ENCODE data around the gene EXD3.
"Not testable (repeated sequence)": the region's sequence is repeated elsewhere in the genome, so short reads cannot be mapped to it uniquely, and the experiment has no call there.

Gene EXD3

DNA sequence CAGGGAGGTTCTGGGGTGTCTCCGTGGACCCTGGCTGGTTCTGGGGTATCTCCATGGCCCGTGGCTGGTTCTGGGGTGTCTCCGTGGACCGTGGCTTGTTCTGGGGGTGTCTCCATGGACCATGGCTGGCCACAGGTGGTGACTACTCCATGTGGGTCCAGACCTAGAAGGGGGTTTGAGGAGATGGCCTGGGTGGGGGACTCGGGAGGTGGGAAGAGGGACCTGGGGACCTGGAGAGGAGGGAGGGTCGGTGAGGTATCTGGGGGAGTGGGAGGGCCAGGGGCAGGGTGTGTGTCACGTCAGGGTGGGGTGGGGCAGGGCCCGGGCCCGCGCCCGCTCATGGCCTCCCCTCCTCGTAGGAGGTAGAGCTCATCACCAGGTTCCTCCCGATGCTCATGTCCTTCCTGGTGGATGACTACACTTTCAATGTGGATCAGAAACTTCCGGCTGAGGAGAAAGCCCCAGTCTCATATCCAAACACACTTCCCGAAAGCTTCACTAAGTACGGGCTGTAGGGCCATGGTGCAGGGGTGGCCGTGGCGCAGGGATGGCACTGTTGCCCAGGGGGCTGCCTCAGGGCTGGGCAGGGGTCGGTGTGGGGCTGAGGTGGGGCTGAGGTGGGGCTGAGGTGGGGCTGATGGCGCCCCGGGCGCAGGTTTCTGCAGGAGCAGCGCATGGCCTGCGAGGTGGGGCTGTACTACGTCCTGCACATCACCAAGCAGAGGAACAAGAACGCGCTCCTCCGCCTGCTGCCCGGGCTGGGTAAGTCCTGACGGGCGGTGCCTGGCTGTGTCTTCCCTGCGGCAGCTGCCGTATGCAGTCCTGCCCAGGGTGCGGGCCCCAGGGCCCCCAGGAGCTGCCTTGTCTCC is 156.1 kb downstream of the EXD3 start:
- no peak for DNase-seq

- DNase-seq, result no peak
Measured at GRCh38 chr9:137266162-137266527, 156.8 kb downstream of the EXD3 start.

DNA sequence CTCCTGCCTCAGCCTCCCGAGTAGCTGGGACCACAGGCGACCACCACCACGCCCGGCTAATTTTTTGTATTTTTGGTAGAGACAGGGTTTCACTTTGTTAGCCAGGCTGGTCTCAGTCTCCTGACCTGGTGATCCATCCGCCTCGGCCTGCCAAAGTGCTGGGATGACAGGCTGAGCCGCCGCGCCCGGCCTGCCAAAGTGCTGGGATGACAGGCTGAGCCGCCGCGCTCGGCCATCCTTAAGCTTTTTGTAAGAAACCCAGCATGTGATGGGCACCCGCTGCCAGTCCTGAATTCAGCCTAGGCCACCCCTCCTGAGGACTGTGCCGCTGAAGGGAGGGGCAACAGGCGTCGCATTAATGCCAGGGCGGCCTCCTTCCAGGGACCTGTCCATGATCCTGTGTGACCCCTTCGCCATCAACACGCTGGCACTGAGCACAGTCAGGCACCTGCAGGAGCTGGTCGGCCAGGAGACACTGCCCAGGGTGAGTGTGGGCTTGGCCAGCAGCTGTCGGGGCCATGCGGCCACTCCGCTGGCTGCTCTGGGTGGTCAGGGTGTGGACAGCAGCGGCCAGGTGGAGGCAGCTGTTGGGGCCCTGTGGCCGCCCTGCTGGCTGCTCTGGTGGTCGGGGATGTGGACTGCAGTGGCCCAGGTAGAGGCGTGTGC is 157.3 kb downstream of the EXD3 start:
- DNase-seq, result no peak

- no peak for DNase-seq
Measured at GRCh38 chr9:137264067-137264466, 158.9 kb downstream of the EXD3 start.

- DNase-seq, result no peak
Measured at GRCh38 chr9:137263506-137263905, 159.5 kb downstream of the EXD3 start.

- DNase-seq, result no peak
Measured at GRCh38 chr9:137262909-137263285, 160.1 kb downstream of the EXD3 start.

- not testable (repeated sequence) for DNase-seq
Measured at GRCh38 chr9:137262173-137262908, 160.6 kb downstream of the EXD3 start.

Measured in COR-L47 (cell line).